ENCODE results near the gene GLIPR2.
A peak's percentile ranks its signal among the peaks of the same experiment; 100 is the strongest.
"Not testable (repeated sequence)": the region's sequence is repeated elsewhere in the genome, so short reads cannot be mapped to it uniquely, and the experiment has no call there.

GLIPR2 gene

GRCh38 chr9:36145970-36146369, 9.4 kb downstream of the GLIPR2 start:
- no peak for DNase-seq

- DNase-seq, result no peak
Measured at GRCh38 chr9:36146651-36147050, 10.1 kb downstream of the GLIPR2 start.

- DNase-seq, result no peak
Measured at GRCh38 chr9:36147441-36148175, 11.1 kb downstream of the GLIPR2 start.

GRCh38 chr9:36148311-36149051, 11.9 kb downstream of the GLIPR2 start:
- peak; percentile 54 for DNase-seq

GRCh38 chr9:36149197-36149596, 12.7 kb downstream of the GLIPR2 start:
- no peak for DNase-seq

GRCh38 chr9:36150574-36151315, 14.2 kb downstream of the GLIPR2 start:
- no peak for DNase-seq

GRCh38 chr9:36151316-36152210, 15.0 kb downstream of the GLIPR2 start:
- DNase-seq, result peak; percentile 78

- no peak for DNase-seq
Measured at GRCh38 chr9:36152741-36153438, 16.4 kb downstream of the GLIPR2 start.

GRCh38 chr9:36153746-36154145, 17.2 kb downstream of the GLIPR2 start:
- no peak for DNase-seq

- no peak for DNase-seq
Measured at GRCh38 chr9:36154331-36154952, 17.9 kb downstream of the GLIPR2 start.

- no peak for DNase-seq
Measured at GRCh38 chr9:36156116-36156515, 19.6 kb downstream of the GLIPR2 start.

- DNase-seq, result no peak
Measured at GRCh38 chr9:36158122-36158521, 21.6 kb downstream of the GLIPR2 start.

- DNase-seq, result no peak
Measured at GRCh38 chr9:36158917-36159316, 22.4 kb downstream of the GLIPR2 start.

- not testable (repeated sequence) for DNase-seq
Measured at GRCh38 chr9:36159509-36159908, 23.0 kb downstream of the GLIPR2 start.

- DNase-seq, result not testable (repeated sequence)
Measured at GRCh38 chr9:36160126-36160525, 23.6 kb downstream of the GLIPR2 start.

- no peak for DNase-seq
Measured at GRCh38 chr9:36161187-36161586, 24.7 kb downstream of the GLIPR2 start.

- DNase-seq, result no peak
Measured at GRCh38 chr9:36162211-36162738, 25.7 kb downstream of the GLIPR2 start.

- no peak for DNase-seq
Measured at GRCh38 chr9:36163049-36163785, 26.7 kb downstream of the GLIPR2 start.

- no peak for DNase-seq
Measured at GRCh38 chr9:36163786-36164170, 27.2 kb downstream of the GLIPR2 start.

- DNase-seq, result no peak
Measured at GRCh38 chr9:36164372-36164771, 27.8 kb downstream of the GLIPR2 start.
